ENCODE results near the gene RBPMS2.

DNA sequence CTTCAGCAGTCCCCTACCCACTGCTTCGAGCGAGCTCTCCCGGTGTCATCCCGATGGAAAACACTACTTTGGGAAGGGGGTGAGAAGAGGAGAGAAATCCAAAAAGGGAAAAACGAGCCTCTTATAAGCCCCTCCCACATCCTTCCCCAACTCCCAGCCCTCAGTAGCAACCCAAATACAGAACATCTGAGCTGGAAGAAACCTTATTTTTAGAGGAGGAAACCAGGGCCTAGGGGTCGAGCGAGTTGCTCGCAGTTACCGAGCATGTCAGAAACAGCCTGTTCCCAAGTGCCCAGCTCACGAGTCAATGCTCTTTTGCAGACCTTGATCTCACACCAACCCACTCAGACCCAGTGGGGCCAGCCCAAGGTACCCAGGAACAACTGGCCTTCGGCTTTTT lies 14.2 kb downstream of the RBPMS2 start:
- no peak for TF ChIP-seq CTCF (IDR thresholded peaks at IDR 0.05)
- TF ChIP-seq POLR2A (IDR thresholded peaks at IDR 0.05), result no peak

Measured in prostate gland (tissue), 2 donors.